C1 segment of cervical spinal cord (tissue), 14 donors: ENCODE results near the gene NTSR1.

Experiments
- DNase-seq, 14 donors: peaks; one replicate each; lab custom pipeline; 2025; lab: John Stamatoyannopoulos, UW

The NTSR1 gene

GRCh38 chr20:62739581-62740285 lies 31.1 kb downstream of the NTSR1 start:
- DNase-seq, result no peak

- DNase-seq, result no peak
These were observed 31.9 kb downstream of the NTSR1 start for GRCh38 chr20:62740286-62741141.

GRCh38 chr20:62741191-62741691 lies 32.6 kb downstream of the NTSR1 start:
- DNase-seq, result no peak

GRCh38 chr20:62741701-62742491 lies 33.3 kb downstream of the NTSR1 start:
- DNase-seq, result no peak

- DNase-seq, result no peak
These were observed 33.9 kb downstream of the NTSR1 start for GRCh38 chr20:62742550-62742949.

- no peak for DNase-seq
These were observed 34.5 kb downstream of the NTSR1 start for GRCh38 chr20:62742979-62743776.

- no peak for DNase-seq
These were observed 35.2 kb downstream of the NTSR1 start for GRCh38 chr20:62743777-62744317.

GRCh38 chr20:62744741-62745191 lies 36.1 kb downstream of the NTSR1 start:
- no peak for DNase-seq

- DNase-seq, result no peak
These were observed 36.8 kb downstream of the NTSR1 start for GRCh38 chr20:62745279-62745951.

- DNase-seq, result no peak
These were observed 37.3 kb downstream of the NTSR1 start for GRCh38 chr20:62745952-62746288.

- DNase-seq, result no peak
These were observed 39.7 kb downstream of the NTSR1 start for GRCh38 chr20:62748311-62748710.

GRCh38 chr20:62749851-62750445 lies 41.3 kb downstream of the NTSR1 start:
- no peak for DNase-seq

GRCh38 chr20:62751551-62752150 lies 43.0 kb downstream of the NTSR1 start:
- peak in 1 of 14 donors; percentile 23 for DNase-seq

- DNase-seq, result no peak
These were observed 43.6 kb downstream of the NTSR1 start for GRCh38 chr20:62752181-62752670.

GRCh38 chr20:62752671-62753501 lies 44.2 kb downstream of the NTSR1 start:
- DNase-seq, result no peak

GRCh38 chr20:62753626-62754025 lies 45.0 kb downstream of the NTSR1 start:
- no peak for DNase-seq

GRCh38 chr20:62754122-62754990 lies 45.7 kb downstream of the NTSR1 start:
- no peak for DNase-seq
